Activated CD8-positive, alpha-beta memory T cell treated with anti-CD3 and anti-CD28 coated beads, Interleukin-2, amount 10 ng/mL, durations not matched to agents 7 days and 5 days (primary cell): ENCODE measurements around the gene TENM4. TPM values are rescaled to one million over a fixed set of nuclear protein-coding genes. Genes with fewer than 3 reads are reported as not detected.
"Not testable (repeated sequence)": the region's sequence is repeated elsewhere in the genome, so short reads cannot be mapped to it uniquely, and the experiment has no call there.

Source experiments
- ATAC-seq: fragments of 150-1000 bp; cut with Tn5 transposase; one replicate; pipeline ENCODE4 v1.10.0; 2021; ENCODE audit warnings: moderate library complexity
- CTCF ChIA-PET: fragments of 350-600 bp; sonication (Branson Sonifier 250); formaldehyde crosslinking; loops from one replicate; lab custom pipeline; 2021; ENCODE audit warnings: antibody characterized with exemption; lab: Charles Lee
- DNase-seq: peaks from one replicate; pipeline ENCODE4 v3.0.0-alpha.2; 2020
- H3K27ac Mint-ChIP-seq: one replicate; pipeline ENCODE4 v1.8.0; 2021; ENCODE audit warnings: mild to moderate bottlenecking, mixed read lengths
- H3K27me3 Mint-ChIP-seq: one replicate; pipeline ENCODE4 v1.8.0; 2021; ENCODE audit warnings: mixed read lengths
- H3K36me3 Mint-ChIP-seq: one replicate; pipeline ENCODE4 v1.8.0; 2021; ENCODE audit warnings: mild to moderate bottlenecking, mixed read lengths
- H3K4me1 Mint-ChIP-seq: one replicate; pipeline ENCODE4 v1.8.0; 2021; ENCODE audit warnings: mixed read lengths
- H3K4me3 Mint-ChIP-seq: one replicate; pipeline ENCODE4 v1.8.0; 2021; ENCODE audit warnings: mild to moderate bottlenecking, moderate library complexity, mixed read lengths
- H3K9me3 Mint-ChIP-seq: one replicate; pipeline ENCODE4 v1.8.0; 2022; ENCODE audit warnings: low read depth, mixed read lengths
- total RNA-seq, 2 experiments: library from RNA; stranded (reverse); gene quantifications; one replicate each; pipeline ENCODE4 v1.2.3, GENCODE V29; 2021

The TENM4 gene
- total RNA-seq, 2 experiments from 2014 or later = not detected

- Mint-ChIP-seq H3K27ac (no peak overlapping the region), H3K9me3 (peaks cover 4% of the 10 kb centered on the region), H3K4me3 (no peak overlapping the region), H3K4me1 (no peaks in the 10 kb centered on the region), H3K27me3 (peaks cover 9% of the 10 kb centered on the region), H3K36me3 (no peaks in the 10 kb centered on the region)
- CTCF ChIA-PET = no interaction called here
- ATAC-seq (no peak), DNase-seq (no peak)
Measured at GRCh38 chr11:78993802-78994430, 446.9 kb downstream of the TENM4 start.

- Mint-ChIP-seq H3K27me3 (peaks cover 9% of the 10 kb centered on the region), H3K27ac (no peak overlapping the region), H3K9me3 (no peaks in the 10 kb centered on the region), H3K36me3 (no peaks in the 10 kb centered on the region), H3K4me1 (no peaks in the 10 kb centered on the region), H3K4me3 (no peak overlapping the region)
- CTCF ChIA-PET = no interaction called here
- ATAC-seq (no peak), DNase-seq (no peak)
Measured at GRCh38 chr11:78991681-78992080, 449.1 kb downstream of the TENM4 start.

- Mint-ChIP-seq H3K4me3 (no peak overlapping the region), H3K36me3 (no peaks in the 10 kb centered on the region), H3K27me3 (peaks cover 9% of the 10 kb centered on the region)
Measured at GRCh38 chr11:78990261-78990660, 450.6 kb downstream of the TENM4 start.

GRCh38 chr11:78987748-78988147, 453.1 kb downstream of the TENM4 start:
- ATAC-seq = no peak
- H3K27ac Mint-ChIP-seq = no peak overlapping the region
- no peaks in the 10 kb centered on the region for H3K9me3 Mint-ChIP-seq
- H3K4me3 Mint-ChIP-seq = no peak overlapping the region
- no peaks in the 10 kb centered on the region for H3K36me3 Mint-ChIP-seq
- CTCF ChIA-PET = no interaction called here
- peaks cover 2% of the 10 kb centered on the region for H3K27me3 Mint-ChIP-seq
- no peaks in the 10 kb centered on the region for H3K4me1 Mint-ChIP-seq
- no peak for DNase-seq

More at GRCh38 chr11:78990261-78990660, 450.6 kb downstream of the TENM4 start:
- Mint-ChIP-seq H3K27ac (no peak overlapping the region), H3K9me3 (no peaks in the 10 kb centered on the region), H3K4me1 (no peaks in the 10 kb centered on the region)
- DNase-seq = no peak
- ATAC-seq = no peak
- CTCF ChIA-PET = no interaction called here

- no peak for ATAC-seq
- no peaks in the 10 kb centered on the region for H3K9me3 Mint-ChIP-seq
- no peak overlapping the region for H3K27ac Mint-ChIP-seq
- DNase-seq = no peak
- CTCF ChIA-PET = no interaction called here
- no peaks in the 10 kb centered on the region for H3K27me3 Mint-ChIP-seq
- H3K4me1 Mint-ChIP-seq = no peaks in the 10 kb centered on the region
- H3K36me3 Mint-ChIP-seq = no peaks in the 10 kb centered on the region
- no peak overlapping the region for H3K4me3 Mint-ChIP-seq
Measured at GRCh38 chr11:78986305-78986704, 454.5 kb downstream of the TENM4 start.

GRCh38 chr11:78985663-78986062, 455.2 kb downstream of the TENM4 start:
- no peaks in the 10 kb centered on the region for H3K4me1 Mint-ChIP-seq
- H3K36me3 Mint-ChIP-seq = no peaks in the 10 kb centered on the region
- H3K4me3 Mint-ChIP-seq = no peak overlapping the region
- ATAC-seq = no peak
- no peak overlapping the region for H3K27ac Mint-ChIP-seq
- DNase-seq = no peak
- CTCF ChIA-PET = no interaction called here
- no peaks in the 10 kb centered on the region for H3K9me3 Mint-ChIP-seq
- H3K27me3 Mint-ChIP-seq = no peaks in the 10 kb centered on the region

- peaks cover 2% of the 10 kb centered on the region for H3K9me3 Mint-ChIP-seq
- DNase-seq (no peak), ATAC-seq (no peak)
- H3K27ac Mint-ChIP-seq = no peak overlapping the region
- no peaks in the 10 kb centered on the region for H3K4me1 Mint-ChIP-seq
- H3K4me3 Mint-ChIP-seq = no peak overlapping the region
- H3K27me3 Mint-ChIP-seq = no peaks in the 10 kb centered on the region
- CTCF ChIA-PET = no interaction called here
- H3K36me3 Mint-ChIP-seq = no peaks in the 10 kb centered on the region
Measured at GRCh38 chr11:78982473-78982872, 458.4 kb downstream of the TENM4 start.

- Mint-ChIP-seq H3K4me3 (no peak overlapping the region), H3K27me3 (no peaks in the 10 kb centered on the region), H3K4me1 (no peaks in the 10 kb centered on the region), H3K36me3 (no peaks in the 10 kb centered on the region), H3K9me3 (peaks cover 2% of the 10 kb centered on the region), H3K27ac (no peak overlapping the region)
- ATAC-seq = no peak
- DNase-seq = no peak
- CTCF ChIA-PET = no interaction called here
Measured at GRCh38 chr11:78981153-78981552, 459.7 kb downstream of the TENM4 start.

GRCh38 chr11:78978831-78979230, 462.0 kb downstream of the TENM4 start:
- ATAC-seq (no peak), DNase-seq (no peak)
- Mint-ChIP-seq H3K36me3 (no peaks in the 10 kb centered on the region), H3K4me3 (no peak overlapping the region), H3K9me3 (peaks cover 2% of the 10 kb centered on the region), H3K4me1 (no peaks in the 10 kb centered on the region), H3K27ac (no peak overlapping the region), H3K27me3 (no peaks in the 10 kb centered on the region)
- CTCF ChIA-PET = no interaction called here

GRCh38 chr11:78977848-78978247, 463.0 kb downstream of the TENM4 start:
- H3K36me3 Mint-ChIP-seq, H3K27ac Mint-ChIP-seq, H3K9me3 Mint-ChIP-seq, H3K4me3 Mint-ChIP-seq, CTCF ChIA-PET, H3K4me1 Mint-ChIP-seq, DNase-seq, H3K27me3 Mint-ChIP-seq, ATAC-seq: not testable (repeated sequence)

GRCh38 chr11:78977009-78977408, 463.8 kb downstream of the TENM4 start:
- Mint-ChIP-seq H3K36me3 (no peaks in the 10 kb centered on the region), H3K27ac (no peak overlapping the region), H3K4me3 (no peak overlapping the region), H3K27me3 (no peaks in the 10 kb centered on the region), H3K4me1 (no peaks in the 10 kb centered on the region), H3K9me3 (peaks cover 2% of the 10 kb centered on the region)
- DNase-seq = no peak
- no peak for ATAC-seq
- CTCF ChIA-PET = no interaction called here

- Mint-ChIP-seq H3K36me3 (no peaks in the 10 kb centered on the region), H3K27me3 (no peaks in the 10 kb centered on the region), H3K9me3 (peaks cover 2% of the 10 kb centered on the region), H3K27ac (no peak overlapping the region), H3K4me1 (no peaks in the 10 kb centered on the region), H3K4me3 (no peak overlapping the region)
- no peak for DNase-seq
- no peak for ATAC-seq
- CTCF ChIA-PET = interaction anchor here (2.0 kb wide), 1 partner anchor 329 kb away, joined by 5 read pairs; no protein-coding TSS in a partner anchor
Measured at GRCh38 chr11:78975081-78975480, 465.7 kb downstream of the TENM4 start.

- Mint-ChIP-seq H3K27me3 (no peaks in the 10 kb centered on the region), H3K9me3 (peaks cover 2% of the 10 kb centered on the region), H3K27ac (no peak overlapping the region), H3K4me3 (no peak overlapping the region), H3K4me1 (no peaks in the 10 kb centered on the region), H3K36me3 (no peaks in the 10 kb centered on the region)
- ATAC-seq = no peak
- no peak for DNase-seq
- CTCF ChIA-PET = no interaction called here
Measured at GRCh38 chr11:78973876-78974275, 467.0 kb downstream of the TENM4 start.

GRCh38 chr11:78972590-78972989, 468.2 kb downstream of the TENM4 start:
- Mint-ChIP-seq H3K9me3 (no peaks in the 10 kb centered on the region), H3K4me3 (no peak overlapping the region), H3K4me1 (no peaks in the 10 kb centered on the region), H3K27ac (no peak overlapping the region), H3K36me3 (no peaks in the 10 kb centered on the region), H3K27me3 (no peaks in the 10 kb centered on the region)
- no peak for ATAC-seq
- CTCF ChIA-PET = no interaction called here
- DNase-seq = no peak

- peaks cover under 1% of the 10 kb centered on the region for H3K27me3 Mint-ChIP-seq
- ATAC-seq (no peak), DNase-seq (no peak)
- H3K9me3 Mint-ChIP-seq = no peaks in the 10 kb centered on the region
- no peak overlapping the region for H3K4me3 Mint-ChIP-seq
- H3K36me3 Mint-ChIP-seq = no peaks in the 10 kb centered on the region
- H3K27ac Mint-ChIP-seq = no peak overlapping the region
- no peaks in the 10 kb centered on the region for H3K4me1 Mint-ChIP-seq
- CTCF ChIA-PET = no interaction called here
Measured at GRCh38 chr11:78972177-78972576, 468.7 kb downstream of the TENM4 start.
